Endodermal cell (in vitro differentiated cells): ENCODE results near the gene LZTS2. TPM values are rescaled to one million over a fixed set of nuclear protein-coding genes. Genes with fewer than 3 reads are reported as not detected.
"Not testable (repeated sequence)": the region's sequence is repeated elsewhere in the genome, so short reads cannot be mapped to it uniquely, and the experiment has no call there.

Experiments used
- DNase-seq: peaks from one replicate; pipeline ENCODE4 v3.0.0-alpha.2; 2017
- H3K27ac ChIP-seq: 2 replicates; pipeline ENCODE4 v1.5.1; 2013; ENCODE audit warnings: mild to moderate bottlenecking, low read depth, low read length, moderate library complexity
- H3K27me3 ChIP-seq: 2 replicates; pipeline ENCODE4 v1.6.1; 2013; ENCODE audit warnings: mild to moderate bottlenecking, low read length, moderate library complexity; ENCODE audit not compliant: insufficient read depth, control insufficient read depth, poor library complexity, severe bottlenecking
- H3K36me3 ChIP-seq: 2 replicates; pipeline ENCODE4 v1.7.0; 2013; ENCODE audit warnings: mild to moderate bottlenecking, low read length, moderate library complexity; ENCODE audit not compliant: control insufficient read depth, insufficient read depth
- H3K4me1 ChIP-seq: one replicate; pipeline ENCODE4 v1.7.0; 2013; ENCODE audit warnings: low read length; ENCODE audit not compliant: control insufficient read depth, insufficient read depth
- H3K4me3 ChIP-seq: 2 replicates; pipeline ENCODE4 v1.5.1; 2013; ENCODE audit warnings: mild to moderate bottlenecking, low read length, moderate library complexity
- H3K9ac ChIP-seq: 2 replicates; pipeline ENCODE4 v1.6.1; 2013; ENCODE audit warnings: mild to moderate bottlenecking, low read length, moderate library complexity; ENCODE audit not compliant: poor library complexity, severe bottlenecking; ENCODE audit errors: extremely low read depth
- H3K9me3 ChIP-seq: 2 replicates; pipeline ENCODE4 v1.6.1; 2013; ENCODE audit warnings: mild to moderate bottlenecking, low read length, moderate library complexity; ENCODE audit not compliant: control insufficient read depth
- H3K27ac Mint-ChIP-seq: 2 replicates; pipeline ENCODE4 v1.8.0; 2020; ENCODE audit warnings: mixed read lengths
- H3K27me3 Mint-ChIP-seq: 2 replicates; pipeline ENCODE4 v1.8.0; 2021; ENCODE audit warnings: mild to moderate bottlenecking, mixed read lengths; ENCODE audit not compliant: insufficient read depth
- H3K36me3 Mint-ChIP-seq: 2 replicates; pipeline ENCODE4 v1.8.0; 2020; ENCODE audit warnings: low read depth, mixed read lengths
- H3K4me1 Mint-ChIP-seq: 2 replicates; pipeline ENCODE4 v1.8.0; 2020; ENCODE audit warnings: mixed read lengths
- H3K4me3 Mint-ChIP-seq: 2 replicates; pipeline ENCODE4 v1.8.0; 2020; ENCODE audit warnings: mild to moderate bottlenecking, moderate library complexity, mixed read lengths
- H3K9me3 Mint-ChIP-seq: 2 replicates; pipeline ENCODE4 v1.8.0; 2020; ENCODE audit warnings: mild to moderate bottlenecking, mixed read lengths
- CTCF ChIP-seq: fragments of 200-600 bp; sonication (generic); conservative IDR thresholded peaks from 2 replicates; pipeline ENCODE4 v1.5.0; 2021; ENCODE audit warnings: antibody characterized with exemption, mild to moderate bottlenecking
- WGBS, 2 experiments: methylation state at CpG; one replicate each; pipeline versions ENCODE4 v1.1.5 to v1.1.7; 2013; ENCODE audit warnings: missing lambda C conversion rate in 2 of 2, mixed read lengths in 1 of 2; ENCODE audit not compliant: insufficient coverage in 1 of 2, insufficient read length in 1 of 2; 5-methylcytosine and 5-hydroxymethylcytosine counted together
- total RNA-seq, 2 donors: library from RNA; stranded (reverse); fragmentation: NEBNext Ultra II Directional in 1 of 2; extraction: Animal tissue kit (Norgen Biotek cat#: 25700) in 1 of 2; gene quantifications; 2 replicates in 1 of 2; 3 replicates in 1 of 2; pipeline ENCODE4 v1.2.1, GENCODE V29; 2021

Gene LZTS2
- total RNA-seq, 2 donors from 2014 or later = 76.8 to 85.9 TPM

GRCh38 chr10:101031796-101032636, 32.4 kb downstream of the LZTS2 start:
- H3K9ac ChIP-seq = no peak overlapping the region
- Mint-ChIP-seq H3K4me3 (peak overlapping the region; percentile 49), H3K36me3 (no peaks in the 10 kb centered on the region), H3K9me3 (no peaks in the 10 kb centered on the region), H3K4me1 (peaks cover 28% of the 10 kb centered on the region), H3K27ac (no peak overlapping the region), H3K27me3 (peaks cover 90% of the 10 kb centered on the region)
- WGBS, 2 experiments = 4 to 7% methylated on average over 33 to 47 of the region's 47 CpGs
- no peaks in the 10 kb centered on the region for H3K36me3 ChIP-seq
- H3K27me3 ChIP-seq = peaks cover 70% of the 10 kb centered on the region
- H3K9me3 ChIP-seq = no peaks in the 10 kb centered on the region
- TF ChIP-seq CTCF = no peak
- no peak overlapping the region for H3K27ac ChIP-seq
- DNase-seq = peak; percentile 90
- H3K4me3 ChIP-seq = peak overlapping the region; percentile 83
- H3K4me1 ChIP-seq = peaks cover 4% of the 10 kb centered on the region

GRCh38 chr10:101032637-101033224, 33.1 kb downstream of the LZTS2 start:
- TF ChIP-seq CTCF = no peak
- WGBS, 2 experiments = 42 to 77% methylated on average over 3 to 6 of the region's 6 CpGs
- no peak for DNase-seq
- H3K27me3 ChIP-seq = peaks cover 76% of the 10 kb centered on the region
- H3K27ac ChIP-seq = no peak overlapping the region
- no peak overlapping the region for H3K4me3 ChIP-seq
- peak overlapping the region; percentile 49 for H3K4me3 Mint-ChIP-seq
- H3K4me1 ChIP-seq = peaks cover 4% of the 10 kb centered on the region
- peaks cover 23% of the 10 kb centered on the region for H3K4me1 Mint-ChIP-seq
- H3K36me3 Mint-ChIP-seq = no peaks in the 10 kb centered on the region
- no peaks in the 10 kb centered on the region for H3K9me3 Mint-ChIP-seq
- peaks cover 91% of the 10 kb centered on the region for H3K27me3 Mint-ChIP-seq
- H3K9me3 ChIP-seq = no peaks in the 10 kb centered on the region
- no peaks in the 10 kb centered on the region for H3K36me3 ChIP-seq
- no peak overlapping the region for H3K9ac ChIP-seq
- H3K27ac Mint-ChIP-seq = no peak overlapping the region

- TF ChIP-seq CTCF = no peak
- Mint-ChIP-seq H3K4me1 (peaks cover 23% of the 10 kb centered on the region), H3K27me3 (peaks cover 92% of the 10 kb centered on the region), H3K4me3 (no peak overlapping the region), H3K27ac (no peak overlapping the region), H3K36me3 (no peaks in the 10 kb centered on the region), H3K9me3 (no peaks in the 10 kb centered on the region)
- DNase-seq = no peak
- no peaks in the 10 kb centered on the region for H3K36me3 ChIP-seq
- 80% methylated on average over 1 of the region's 3 CpGs; no CpG with 5 or more reads in 1 of the 2 experiments for whole genome bisulfite sequencing, 2 experiments
- H3K4me1 ChIP-seq = peaks cover 4% of the 10 kb centered on the region
- H3K9me3 ChIP-seq = no peaks in the 10 kb centered on the region
- H3K27ac ChIP-seq = no peak overlapping the region
- no peak overlapping the region for H3K4me3 ChIP-seq
- no peak overlapping the region for H3K9ac ChIP-seq
- peaks cover 81% of the 10 kb centered on the region for H3K27me3 ChIP-seq
These were observed 33.7 kb downstream of the LZTS2 start for GRCh38 chr10:101033276-101033675.

GRCh38 chr10:101034404-101034803, 34.8 kb downstream of the LZTS2 start:
- 88 to 91% methylated on average over 4 of the region's 4 CpGs for WGBS, 2 experiments
- H3K27ac ChIP-seq, DNase-seq, H3K27ac Mint-ChIP-seq, H3K4me3 ChIP-seq, H3K9ac ChIP-seq, H3K36me3 ChIP-seq, H3K9me3 Mint-ChIP-seq, H3K36me3 Mint-ChIP-seq, H3K4me1 ChIP-seq, H3K9me3 ChIP-seq, H3K4me3 Mint-ChIP-seq: not testable (repeated sequence)
- Mint-ChIP-seq H3K4me1 (peaks cover 18% of the 10 kb centered on the region), H3K27me3 (peaks cover 90% of the 10 kb centered on the region)
- peaks cover 93% of the 10 kb centered on the region for H3K27me3 ChIP-seq
